PC-9 (cell line): ENCODE results near the gene KDM4F.

Experiments used
- EZH2 ChIP-seq: fragments of 200-600 bp; sonication (generic); IDR thresholded peaks from 2 replicates; pipeline ENCODE4 v1.8.0; 2017; ENCODE audit warnings: antibody characterized with exemption, low read depth
- TF ChIP-seq, protein P1 (sequence below): fragments of 200-600 bp; sonication (generic); conservative IDR thresholded peaks from 2 replicates; pipeline ENCODE4 v1.6.1; 2017; ENCODE audit warnings: mixed run types, antibody characterized with exemption, mild to moderate bottlenecking, moderate library complexity

DNA sequence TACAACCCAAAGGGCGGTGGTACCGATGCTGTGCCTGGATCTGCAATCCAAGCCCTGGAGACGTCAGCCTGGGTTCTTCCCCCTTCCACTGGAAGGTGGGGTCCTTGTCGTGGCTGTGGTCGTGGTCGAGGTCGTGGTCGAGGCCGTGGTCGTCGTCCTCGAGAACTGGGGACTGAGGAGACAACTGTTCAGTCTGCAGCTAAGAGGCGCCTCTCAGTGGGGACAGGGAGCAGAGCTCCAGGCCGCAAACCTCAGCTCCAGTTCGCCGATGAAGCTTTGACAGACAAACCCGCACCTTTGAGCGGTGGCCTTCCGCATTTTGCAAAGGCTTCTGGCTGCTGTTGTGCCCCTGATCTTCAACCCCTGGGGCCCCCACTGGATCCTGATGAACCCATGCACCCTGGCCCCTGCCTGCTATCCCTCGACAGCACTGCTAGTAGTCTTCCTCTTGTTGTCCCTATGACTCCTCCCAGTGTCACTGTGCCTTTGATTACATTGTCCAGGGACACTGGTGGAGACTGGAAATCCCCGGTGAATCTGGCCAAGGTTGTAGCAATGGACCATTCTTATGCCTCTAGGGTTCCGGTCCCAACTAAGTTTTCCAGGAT lies 1.5 kb downstream of the KDM4F start:
- TF ChIP-seq, protein P1, sequence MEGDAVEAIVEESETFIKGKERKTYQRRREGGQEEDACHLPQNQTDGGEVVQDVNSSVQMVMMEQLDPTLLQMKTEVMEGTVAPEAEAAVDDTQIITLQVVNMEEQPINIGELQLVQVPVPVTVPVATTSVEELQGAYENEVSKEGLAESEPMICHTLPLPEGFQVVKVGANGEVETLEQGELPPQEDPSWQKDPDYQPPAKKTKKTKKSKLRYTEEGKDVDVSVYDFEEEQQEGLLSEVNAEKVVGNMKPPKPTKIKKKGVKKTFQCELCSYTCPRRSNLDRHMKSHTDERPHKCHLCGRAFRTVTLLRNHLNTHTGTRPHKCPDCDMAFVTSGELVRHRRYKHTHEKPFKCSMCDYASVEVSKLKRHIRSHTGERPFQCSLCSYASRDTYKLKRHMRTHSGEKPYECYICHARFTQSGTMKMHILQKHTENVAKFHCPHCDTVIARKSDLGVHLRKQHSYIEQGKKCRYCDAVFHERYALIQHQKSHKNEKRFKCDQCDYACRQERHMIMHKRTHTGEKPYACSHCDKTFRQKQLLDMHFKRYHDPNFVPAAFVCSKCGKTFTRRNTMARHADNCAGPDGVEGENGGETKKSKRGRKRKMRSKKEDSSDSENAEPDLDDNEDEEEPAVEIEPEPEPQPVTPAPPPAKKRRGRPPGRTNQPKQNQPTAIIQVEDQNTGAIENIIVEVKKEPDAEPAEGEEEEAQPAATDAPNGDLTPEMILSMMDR = no peak
- TF ChIP-seq EZH2 = no peak
